B cell (primary cell): Measurements from ENCODE around the gene PARVB.

Source experiments
- EZH2 ChIP-seq: IDR thresholded peaks from 2 replicates; pipeline ENCODE4 v1.6.1; 2012; ENCODE audit warnings: borderline replicate concordance, low read depth, mild to moderate bottlenecking, moderate library complexity, low read length; ENCODE audit not compliant: insufficient read depth, poor library complexity, severe bottlenecking
- TF ChIP-seq, protein P1 (sequence below): fragments of 200-600 bp; IDR thresholded peaks from one replicate; pipeline ENCODE4 v1.8.0; 2022; ENCODE audit warnings: antibody characterized with exemption, mild to moderate bottlenecking

DNA sequence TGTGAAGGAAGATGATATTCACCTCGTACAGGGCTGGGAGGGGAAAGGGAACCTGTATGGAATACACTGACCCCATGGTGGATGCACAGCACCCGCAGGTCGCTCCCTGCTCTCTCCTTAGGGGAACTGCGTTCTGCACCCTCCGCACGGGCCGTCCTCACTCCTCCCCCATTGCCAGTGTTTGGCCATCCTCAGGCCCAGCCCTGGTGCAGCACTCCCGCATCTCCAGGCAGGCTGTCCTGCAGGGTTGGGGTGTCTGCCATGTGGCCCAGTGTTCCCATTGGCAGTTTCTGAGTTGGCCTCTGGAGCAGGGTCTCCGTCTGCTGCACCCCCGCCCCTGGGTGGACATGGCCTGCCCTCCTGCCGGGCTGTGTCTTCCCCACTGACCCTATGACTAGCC lies 137.6 kb downstream of the PARVB start:
- TF ChIP-seq, protein P1, sequence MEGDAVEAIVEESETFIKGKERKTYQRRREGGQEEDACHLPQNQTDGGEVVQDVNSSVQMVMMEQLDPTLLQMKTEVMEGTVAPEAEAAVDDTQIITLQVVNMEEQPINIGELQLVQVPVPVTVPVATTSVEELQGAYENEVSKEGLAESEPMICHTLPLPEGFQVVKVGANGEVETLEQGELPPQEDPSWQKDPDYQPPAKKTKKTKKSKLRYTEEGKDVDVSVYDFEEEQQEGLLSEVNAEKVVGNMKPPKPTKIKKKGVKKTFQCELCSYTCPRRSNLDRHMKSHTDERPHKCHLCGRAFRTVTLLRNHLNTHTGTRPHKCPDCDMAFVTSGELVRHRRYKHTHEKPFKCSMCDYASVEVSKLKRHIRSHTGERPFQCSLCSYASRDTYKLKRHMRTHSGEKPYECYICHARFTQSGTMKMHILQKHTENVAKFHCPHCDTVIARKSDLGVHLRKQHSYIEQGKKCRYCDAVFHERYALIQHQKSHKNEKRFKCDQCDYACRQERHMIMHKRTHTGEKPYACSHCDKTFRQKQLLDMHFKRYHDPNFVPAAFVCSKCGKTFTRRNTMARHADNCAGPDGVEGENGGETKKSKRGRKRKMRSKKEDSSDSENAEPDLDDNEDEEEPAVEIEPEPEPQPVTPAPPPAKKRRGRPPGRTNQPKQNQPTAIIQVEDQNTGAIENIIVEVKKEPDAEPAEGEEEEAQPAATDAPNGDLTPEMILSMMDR, result no peak
- no peak for TF ChIP-seq EZH2
